ENCODE measurements around the gene INO80.

DNA sequence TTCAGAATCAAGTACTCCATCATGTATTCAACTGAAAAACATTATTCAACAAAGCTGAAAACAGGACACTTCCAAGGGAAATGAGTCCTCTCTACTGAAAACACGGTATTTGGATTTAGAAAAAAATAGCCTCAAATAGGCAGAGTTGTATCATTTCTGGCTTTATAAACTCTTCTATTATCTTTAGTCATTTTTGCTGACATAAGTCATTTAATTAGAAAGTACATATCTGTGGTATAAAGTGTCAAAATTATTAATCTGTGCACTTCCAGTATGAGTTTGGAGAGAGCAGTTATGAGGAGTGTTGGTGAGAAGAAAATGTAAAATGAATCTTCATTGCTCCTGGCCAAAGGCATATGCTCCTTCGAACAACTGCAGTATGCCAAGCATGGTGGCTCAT is 59.3 kb downstream of the INO80 start:
- TF ChIP-seq, protein P1, sequence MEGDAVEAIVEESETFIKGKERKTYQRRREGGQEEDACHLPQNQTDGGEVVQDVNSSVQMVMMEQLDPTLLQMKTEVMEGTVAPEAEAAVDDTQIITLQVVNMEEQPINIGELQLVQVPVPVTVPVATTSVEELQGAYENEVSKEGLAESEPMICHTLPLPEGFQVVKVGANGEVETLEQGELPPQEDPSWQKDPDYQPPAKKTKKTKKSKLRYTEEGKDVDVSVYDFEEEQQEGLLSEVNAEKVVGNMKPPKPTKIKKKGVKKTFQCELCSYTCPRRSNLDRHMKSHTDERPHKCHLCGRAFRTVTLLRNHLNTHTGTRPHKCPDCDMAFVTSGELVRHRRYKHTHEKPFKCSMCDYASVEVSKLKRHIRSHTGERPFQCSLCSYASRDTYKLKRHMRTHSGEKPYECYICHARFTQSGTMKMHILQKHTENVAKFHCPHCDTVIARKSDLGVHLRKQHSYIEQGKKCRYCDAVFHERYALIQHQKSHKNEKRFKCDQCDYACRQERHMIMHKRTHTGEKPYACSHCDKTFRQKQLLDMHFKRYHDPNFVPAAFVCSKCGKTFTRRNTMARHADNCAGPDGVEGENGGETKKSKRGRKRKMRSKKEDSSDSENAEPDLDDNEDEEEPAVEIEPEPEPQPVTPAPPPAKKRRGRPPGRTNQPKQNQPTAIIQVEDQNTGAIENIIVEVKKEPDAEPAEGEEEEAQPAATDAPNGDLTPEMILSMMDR (IDR thresholded peaks at IDR 0.05) = no peak
- no peak for TF ChIP-seq POLR2AphosphoS5 (IDR thresholded peaks at IDR 0.05)

Measured in prostate gland (tissue), 2 donors.